Amniotic stem cell (primary cell): Measurements from ENCODE around the gene EFHD1.

ENCODE experiments used
- DNase-seq: peaks from one replicate; lab custom pipeline; 2025; lab: John Stamatoyannopoulos, UW

EFHD1 gene, protein sequence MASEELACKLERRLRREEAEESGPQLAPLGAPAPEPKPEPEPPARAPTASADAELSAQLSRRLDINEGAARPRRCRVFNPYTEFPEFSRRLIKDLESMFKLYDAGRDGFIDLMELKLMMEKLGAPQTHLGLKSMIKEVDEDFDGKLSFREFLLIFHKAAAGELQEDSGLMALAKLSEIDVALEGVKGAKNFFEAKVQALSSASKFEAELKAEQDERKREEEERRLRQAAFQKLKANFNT

DNA sequence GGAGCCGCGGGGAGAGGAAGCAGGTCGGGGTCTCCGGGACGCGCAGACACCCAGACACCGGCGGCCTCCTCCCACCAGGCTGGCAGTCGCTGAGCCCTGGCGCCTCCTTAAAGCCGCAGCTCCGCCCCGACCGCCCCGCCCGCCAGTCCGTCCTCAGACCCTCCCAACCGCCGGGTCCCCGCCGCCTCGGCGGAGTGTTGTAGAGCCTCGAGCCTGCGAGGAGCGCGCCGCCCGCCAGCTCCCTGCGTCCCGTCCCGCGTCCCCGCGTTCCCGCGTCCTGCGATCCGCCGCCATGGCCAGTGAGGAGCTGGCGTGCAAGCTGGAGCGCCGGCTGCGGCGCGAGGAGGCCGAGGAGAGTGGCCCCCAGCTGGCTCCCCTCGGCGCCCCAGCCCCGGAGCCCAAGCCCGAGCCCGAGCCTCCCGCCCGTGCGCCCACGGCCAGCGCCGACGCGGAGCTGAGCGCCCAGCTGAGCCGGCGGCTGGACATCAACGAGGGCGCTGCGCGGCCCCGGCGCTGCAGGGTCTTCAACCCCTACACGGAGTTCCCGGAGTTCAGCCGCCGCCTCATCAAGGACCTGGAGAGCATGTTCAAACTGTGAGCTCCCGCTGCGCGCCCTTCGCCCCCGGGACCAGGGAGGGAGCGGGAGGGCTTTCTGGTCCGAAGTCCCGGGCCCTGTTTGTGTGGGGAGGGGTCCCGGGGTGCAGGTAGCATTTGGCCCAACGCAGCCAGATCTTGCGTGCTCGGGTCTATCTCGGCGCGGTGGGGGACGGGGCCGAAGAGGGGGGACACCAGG lies at the start of gene EFHD1:
EFHD1 (plus strand) TSS at position 192 of the 793 bp plus-strand sequence; CDS start at position 293, 101 bp downstream.
- DNase-seq, result no peak

DNA sequence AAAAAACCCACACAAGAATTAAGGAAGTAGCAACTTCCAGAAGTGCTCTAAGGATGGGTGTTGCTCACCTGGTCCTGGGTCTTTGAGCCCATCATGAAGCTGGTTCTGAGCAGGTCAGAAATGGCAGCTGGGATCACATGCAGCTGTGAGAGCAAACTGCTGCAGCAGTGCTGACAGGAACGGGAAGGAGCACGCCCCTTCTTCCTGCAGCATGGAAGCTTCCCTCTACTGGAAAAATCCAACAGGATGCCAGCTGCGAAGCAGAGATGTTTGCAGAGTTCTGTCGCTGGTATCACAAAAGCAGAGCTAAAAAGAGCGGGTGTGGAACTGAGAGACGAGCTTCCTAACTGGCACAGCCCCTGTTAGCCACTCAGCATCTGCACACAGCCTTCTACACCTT lies 49.2 kb upstream of the EFHD1 start:
- DNase-seq, result no peak

DNA sequence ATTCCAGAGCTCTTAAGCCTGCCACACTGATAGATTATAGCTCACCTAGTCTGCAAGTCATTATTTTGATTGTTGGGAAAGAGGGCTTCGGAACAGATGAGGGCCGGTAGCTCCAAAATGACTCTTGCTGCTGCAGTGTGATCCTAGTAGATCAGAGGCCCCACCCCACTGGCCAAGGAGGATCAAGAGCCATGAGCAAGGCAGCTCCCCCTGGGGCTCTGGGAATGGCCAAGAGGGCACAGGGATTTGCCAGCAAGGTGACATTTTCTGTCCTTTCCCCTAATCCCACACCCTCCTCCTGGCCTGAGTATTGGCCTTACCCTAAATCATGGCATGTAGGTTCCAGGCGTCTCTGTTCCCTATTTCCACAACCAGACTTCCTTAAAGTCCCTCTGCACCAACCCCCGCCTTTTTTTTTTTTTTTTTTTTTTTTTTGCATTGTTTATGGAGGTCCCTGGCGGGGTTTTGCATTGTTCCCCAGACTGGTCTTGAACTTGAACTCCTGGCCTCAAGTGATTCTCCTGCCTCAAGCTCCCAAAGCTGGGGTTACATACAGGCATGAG lies 46.4 kb upstream of the EFHD1 start:
- DNase-seq, result no peak

DNA sequence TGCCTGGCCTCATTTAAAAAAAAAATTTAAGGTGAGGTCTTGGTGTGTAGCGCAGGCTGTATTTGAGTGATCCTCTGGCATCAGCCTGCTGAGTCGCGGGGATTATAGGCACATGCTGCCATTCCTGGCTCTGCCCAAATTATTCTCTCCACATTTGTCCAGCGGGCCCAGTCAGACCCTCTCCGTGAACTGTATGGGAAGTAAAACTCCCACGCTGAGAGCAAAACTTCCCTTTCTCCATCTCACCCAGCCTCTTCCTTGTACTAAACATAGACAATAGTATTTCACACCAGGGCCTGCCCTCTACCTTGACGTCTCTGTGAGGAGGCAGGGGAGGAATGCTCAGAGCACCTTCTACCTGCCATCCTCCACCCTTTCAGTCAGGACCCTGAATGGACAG lies 45.9 kb upstream of the EFHD1 start:
- DNase-seq, result no peak

DNA sequence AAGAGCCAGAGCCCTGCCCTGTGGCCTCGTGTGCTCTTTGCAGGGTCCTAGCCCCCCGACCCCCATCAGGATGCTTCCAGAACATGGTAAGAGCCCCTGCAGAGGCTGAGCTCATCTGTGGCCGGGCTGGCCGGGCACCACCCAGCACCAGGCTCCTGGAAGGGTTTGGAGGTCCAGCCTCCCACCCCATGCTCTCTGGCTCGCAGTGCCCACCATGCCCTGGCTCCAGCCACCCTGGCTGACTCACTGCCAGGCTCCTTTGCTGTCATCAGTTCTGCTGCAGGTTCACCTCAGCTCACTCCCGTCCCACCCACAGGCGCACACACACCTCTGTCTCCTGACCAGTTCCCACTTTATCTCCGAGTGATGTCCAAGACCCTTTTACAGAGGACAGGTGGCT lies 45.4 kb upstream of the EFHD1 start:
- no peak for DNase-seq

DNA sequence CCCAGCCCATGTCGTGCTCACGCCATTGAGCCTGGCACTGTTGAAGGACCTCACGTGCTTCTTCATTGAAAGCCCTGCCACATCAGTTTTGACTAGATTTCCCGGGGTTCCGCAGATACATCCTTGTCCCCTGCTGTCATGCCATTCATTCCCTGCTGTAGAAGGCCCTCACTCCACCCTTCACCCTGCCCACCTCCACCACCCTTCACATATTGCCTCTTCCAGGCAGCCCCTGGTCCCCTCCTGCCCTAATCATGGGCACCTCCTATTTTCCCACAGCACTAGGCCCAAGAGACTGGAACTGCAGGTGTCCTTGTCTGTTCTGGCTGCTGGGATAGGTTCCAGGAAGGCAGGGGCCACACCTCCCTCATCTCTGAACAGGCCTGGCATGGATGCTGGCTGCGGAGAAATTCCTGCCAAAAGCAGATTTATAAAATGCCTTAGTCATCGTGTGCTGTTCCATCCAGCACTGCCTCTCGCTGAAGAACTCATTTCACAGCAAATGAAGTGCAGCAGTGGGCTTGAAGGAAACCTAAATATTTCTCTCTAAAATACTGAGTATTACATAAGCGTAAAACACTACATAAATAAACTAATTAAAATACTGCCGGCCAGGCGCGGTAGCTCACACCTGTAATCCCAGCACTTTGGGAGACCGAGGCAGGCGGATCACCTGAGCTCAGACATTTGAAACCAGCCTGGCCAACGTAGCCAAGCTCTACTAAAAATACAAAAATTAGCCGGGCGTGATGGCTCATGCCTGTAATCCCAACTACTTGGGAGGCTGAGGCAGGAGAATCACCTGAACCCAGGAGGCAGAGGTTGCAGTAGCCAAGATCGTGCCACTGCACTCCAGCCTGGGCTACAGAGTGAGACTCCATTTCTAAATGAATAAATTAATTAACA lies 44.5 kb upstream of the EFHD1 start:
- peak; percentile 44 for DNase-seq

DNA sequence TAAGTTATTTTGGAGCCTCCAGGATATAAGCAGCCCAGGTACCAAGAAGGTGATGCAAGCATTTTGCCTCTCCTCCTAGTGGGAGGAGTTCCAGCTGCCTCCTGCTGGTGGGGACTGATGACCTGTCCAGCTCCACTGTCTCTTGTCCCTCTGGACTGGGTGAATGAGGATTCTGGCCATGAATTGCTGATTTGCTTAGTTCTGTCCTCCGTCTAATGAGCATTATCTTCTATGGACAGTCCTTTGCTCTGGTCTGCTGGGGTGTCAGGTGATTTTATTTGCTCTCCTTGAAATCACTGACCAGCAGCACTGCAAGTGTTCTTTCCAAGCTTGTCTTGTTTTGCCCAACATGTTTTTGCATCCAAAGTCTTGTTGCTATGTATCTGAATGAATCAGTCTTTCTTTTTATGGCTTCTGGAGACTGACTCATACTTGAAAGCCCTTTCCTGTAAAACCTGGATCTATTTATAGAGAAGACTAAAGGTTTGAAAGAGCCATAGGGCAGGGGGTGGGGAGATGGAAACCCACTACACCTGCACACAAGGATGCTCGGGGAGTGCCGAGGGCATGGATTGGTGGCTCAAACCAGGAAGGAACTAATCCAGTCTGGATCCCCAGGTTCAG lies 40.5 kb upstream of the EFHD1 start:
- DNase-seq, result peak; percentile 1

DNA sequence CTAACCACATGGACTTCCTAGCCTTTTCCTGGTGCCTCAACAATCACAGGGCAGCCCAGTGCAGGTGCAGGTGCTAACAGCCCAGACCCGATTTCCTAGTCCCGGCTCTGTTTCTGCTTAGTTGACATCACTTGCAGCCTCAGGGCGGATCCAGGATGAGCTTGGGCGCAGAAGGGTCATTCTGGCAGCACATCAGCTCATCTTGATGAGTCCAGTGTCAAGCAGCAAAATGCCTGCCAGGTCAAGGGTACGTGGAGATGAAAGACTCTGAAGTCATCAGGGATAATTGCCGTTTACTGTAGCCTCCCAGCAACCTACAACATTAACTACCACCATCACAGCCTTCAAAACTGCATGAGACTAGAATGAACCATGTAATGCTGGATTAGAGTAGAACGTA lies 39.4 kb upstream of the EFHD1 start:
- DNase-seq, result no peak

DNA sequence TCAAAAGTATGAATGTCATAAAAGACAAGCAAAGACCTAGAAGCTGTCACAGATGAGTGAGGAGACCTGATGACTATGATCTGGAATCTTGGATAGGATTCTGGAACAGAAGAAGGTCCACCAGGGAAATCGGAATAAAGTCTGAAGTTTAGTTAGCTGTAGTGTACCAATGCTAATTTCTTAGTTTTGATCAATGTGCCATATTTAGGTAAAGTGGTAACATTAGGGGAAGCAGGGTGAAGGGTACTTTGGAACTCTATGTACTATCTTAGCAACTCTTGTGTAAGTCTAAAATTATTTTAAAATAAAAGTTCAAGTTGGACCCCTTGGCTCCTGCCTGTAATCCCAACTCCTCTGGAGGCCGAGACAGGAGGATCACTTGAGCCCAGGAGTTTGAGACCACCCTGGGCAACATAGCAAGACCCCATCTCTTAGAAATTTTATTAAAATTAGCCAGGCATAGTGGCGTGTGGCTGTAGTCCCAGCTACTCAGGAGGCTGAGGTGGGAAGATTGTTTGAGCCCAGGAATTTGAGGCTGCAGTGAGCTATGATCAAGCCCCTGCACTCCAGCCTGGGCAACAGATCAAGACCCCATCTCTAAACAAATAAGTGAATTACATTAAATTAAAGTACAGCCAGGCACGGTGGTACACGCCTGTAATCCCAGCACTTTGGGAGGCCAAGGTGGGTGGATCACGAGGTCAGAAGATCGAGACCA lies 35.9 kb upstream of the EFHD1 start:
- no peak for DNase-seq

DNA sequence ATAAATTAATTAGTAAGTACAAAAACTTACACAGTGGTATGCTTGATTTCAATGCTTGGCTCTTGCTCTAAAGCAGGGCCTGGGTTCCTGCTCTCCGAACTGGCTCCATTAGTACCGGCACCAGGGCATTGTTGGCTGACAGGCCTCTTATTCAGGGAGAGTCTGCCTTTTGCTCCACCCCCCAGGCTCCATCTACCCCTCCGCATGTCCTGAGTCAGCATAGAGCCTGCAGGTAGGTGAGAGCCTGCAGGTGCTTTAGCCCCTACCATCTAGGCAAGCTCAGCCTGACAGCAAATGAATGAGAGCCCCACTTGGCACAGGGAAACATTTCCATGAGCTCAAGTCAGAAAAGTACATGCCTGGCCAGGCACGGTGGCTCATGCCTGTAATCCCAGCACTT lies 35.1 kb upstream of the EFHD1 start:
- no peak for DNase-seq

DNA sequence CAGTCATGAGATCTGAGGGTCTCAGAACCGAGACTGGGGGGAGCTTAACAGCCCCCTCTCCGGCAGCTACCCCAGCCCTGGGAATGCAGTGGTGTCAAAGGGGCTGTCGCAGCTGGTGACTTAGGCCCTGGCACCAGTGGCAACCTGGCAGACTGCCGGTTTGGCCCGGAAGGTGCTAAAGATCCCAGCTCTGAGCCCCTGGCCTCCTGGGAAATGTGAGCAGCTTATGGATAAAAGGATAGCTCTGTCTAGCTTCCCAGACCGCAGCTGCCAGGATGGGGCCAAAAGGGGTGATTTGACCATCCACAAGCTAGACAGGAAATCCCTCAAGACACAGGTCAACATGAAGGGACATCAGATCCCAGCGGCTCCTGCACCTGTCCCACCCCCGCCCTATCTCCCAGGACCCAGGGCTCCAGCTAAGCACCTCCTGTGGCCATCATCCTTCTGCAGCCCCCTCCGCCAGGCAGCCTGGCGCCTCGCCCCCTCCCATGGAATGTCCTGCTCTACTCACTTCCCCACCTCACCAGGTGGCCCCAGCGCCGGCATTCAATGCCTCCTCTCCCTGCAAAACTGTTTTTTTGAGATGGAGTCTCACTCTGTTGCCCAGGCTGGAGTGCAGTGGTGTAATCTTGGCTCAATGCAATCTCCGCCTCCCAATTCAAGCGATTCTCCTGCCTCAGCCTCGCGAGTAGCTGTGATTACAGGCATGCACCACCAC lies 33.2 kb upstream of the EFHD1 start:
- DNase-seq, result no peak

DNA sequence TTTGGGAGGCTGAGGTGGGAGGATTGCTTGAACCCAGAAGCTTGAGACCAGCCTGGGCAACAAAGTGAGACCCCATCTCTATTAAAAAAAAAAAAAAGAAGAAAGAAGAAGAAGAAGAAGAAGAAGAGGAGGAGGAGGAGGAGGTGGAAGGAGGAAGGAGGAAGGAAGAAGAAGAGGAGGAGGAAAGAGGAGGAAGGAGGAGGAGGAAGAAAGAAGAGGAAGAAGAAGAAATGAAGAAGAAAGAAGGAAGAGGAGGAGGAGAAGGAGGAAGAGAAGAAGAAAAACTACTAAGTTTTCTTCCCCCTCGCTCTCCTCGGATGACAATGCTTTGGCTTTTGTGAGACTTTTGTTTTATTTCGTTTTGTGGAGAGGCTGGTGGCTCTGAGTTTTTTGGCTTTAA lies 30.1 kb upstream of the EFHD1 start:
- DNase-seq, result no peak

DNA sequence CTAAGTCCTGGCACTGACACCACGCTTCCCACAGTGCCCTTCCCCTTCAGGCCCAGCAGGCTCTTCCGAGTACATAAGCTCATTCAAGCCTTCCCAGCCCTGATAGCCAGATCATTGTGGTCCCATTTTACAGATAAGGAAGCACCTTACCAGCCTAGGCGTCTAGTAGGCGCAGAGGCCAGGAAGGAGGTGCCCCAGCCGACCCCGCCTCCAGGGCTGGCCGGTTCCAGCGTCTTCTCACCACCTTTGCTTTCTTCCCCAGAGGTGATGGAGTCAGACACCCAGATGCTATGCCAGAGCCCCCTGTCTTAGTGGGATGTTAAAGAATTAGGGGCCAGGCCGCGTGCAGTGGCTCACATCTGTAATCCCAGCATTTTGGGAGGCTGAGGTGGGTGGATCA lies 28.9 kb upstream of the EFHD1 start:
- DNase-seq, result no peak

DNA sequence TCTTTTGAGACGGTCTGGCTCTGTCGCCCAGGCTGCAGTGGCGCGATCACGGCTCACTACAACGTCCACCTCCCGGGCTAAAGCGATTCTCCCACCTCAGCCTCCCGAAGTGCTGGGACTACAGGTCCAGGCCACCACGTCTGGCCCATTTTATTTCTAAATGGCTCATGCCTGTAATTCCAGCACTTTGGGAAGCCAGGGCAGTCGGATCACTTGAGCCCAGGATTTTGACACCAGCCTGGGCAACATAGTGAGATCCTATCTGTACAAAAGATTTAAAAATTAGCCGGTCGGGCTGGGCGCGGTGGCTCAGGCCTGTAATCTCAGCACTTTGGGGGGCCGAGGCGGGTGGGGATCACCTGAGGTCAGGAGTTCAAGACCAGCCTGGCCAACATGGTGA lies 26.4 kb upstream of the EFHD1 start:
- no peak for DNase-seq

DNA sequence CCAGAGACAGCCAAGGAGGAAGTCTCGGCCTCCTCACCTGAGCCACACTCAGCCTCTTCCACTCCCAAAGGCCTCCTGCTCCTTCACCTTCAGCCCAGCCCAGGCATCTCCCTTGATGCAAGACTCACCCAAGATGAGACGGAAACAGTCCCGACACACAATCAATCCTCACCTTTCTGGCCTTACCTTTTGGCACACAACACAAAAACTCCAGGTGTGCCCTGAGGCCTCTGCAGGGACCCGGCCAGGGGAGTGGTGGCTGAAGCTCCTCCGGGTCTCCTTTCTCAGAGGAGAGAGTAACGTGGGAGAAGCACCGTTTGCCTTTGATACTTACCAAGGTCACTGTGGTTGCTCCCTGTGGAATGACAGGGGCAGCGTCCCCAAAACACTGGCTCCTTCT lies 23.8 kb upstream of the EFHD1 start:
- DNase-seq, result no peak

DNA sequence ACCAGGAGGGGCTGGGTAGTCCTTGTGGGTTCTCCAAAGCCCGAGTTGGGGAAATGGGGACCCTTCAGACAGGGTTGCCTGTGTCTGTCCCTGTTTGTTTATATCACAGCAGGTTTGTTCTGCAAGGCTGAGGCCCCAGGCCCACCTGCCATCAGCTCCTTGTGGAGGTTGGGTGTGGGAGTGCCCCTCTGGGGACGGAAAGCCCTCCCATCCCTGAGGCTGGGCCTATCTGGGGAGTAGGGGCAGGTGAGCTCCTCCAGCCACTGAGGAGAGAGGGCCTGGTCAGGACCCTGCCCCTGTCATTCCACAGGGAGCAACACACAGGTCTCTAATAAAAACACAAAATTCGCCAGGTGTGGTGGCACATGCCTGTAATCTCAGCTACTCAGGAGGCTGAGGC lies 23.3 kb upstream of the EFHD1 start:
- DNase-seq, result no peak

DNA sequence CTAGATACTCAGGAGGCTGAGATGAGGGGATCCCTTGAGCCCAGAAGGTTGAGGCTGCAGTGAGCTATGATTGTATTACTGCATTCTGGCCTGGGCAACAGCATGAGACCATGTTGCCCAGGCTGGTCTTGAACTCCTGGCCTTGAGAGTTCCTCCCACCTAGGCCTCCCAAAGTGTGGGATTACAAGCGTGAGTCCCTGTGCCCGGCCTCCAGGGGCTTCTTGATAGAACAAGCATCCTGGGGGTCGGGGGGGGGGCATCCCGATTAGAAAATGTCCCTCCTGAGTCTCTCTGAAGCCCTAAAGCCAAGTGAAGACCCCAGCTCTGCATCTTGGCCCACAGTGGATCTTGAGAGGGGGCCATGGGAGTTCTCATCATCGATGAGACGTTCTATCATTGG lies 22.3 kb upstream of the EFHD1 start:
- no peak for DNase-seq

DNA sequence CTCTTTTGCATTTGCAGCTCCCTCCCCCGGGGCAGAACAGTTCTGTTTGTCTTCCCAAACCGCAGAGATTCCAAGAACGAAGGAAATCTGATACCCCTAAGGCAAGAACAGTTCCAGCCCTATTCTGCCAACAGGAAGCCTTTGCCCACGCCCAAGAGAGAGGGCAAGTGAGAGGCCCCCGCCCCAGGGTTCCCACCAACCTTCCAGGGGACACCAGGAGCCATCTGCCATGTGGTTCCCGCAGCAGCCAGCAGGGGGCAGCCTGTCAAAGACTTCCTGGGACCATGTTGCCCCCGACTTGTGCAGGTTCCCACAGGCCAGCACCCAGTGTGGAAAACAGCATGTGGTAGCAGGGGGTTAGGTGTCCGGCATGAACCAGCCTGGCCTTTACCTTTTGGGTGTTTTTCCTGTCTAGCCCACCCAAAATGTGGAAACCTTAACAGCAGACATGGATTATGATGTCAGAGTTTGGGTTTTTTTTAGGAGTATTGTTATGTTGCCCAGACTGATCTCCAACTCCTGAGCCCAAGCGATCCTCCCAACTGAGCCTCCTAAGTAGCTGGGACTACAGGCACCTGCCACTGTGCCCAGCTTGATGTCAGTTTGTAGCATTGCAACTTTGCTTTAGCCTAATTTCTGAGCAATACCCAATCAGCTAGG lies 21.7 kb upstream of the EFHD1 start:
- peak; percentile 64 for DNase-seq

DNA sequence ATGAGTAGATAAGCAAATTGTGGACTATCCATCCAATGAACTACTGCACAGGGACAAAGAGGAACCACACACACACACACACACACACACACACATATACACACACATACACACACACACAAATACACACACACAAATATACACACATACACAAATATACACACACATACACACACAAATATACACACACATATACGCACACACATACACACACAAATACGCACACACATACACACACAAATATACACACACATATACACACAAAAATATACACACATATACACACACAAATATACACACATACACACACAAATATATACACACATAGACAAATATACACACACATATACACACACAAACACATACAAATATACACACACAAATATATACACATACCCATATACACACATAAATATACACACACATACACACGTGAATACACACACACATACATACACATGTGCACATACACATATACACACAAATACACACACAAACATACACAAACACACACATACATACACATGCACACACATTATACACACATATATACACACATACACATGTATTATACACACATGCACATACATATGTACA lies 19.8 kb upstream of the EFHD1 start:
- no peak for DNase-seq

DNA sequence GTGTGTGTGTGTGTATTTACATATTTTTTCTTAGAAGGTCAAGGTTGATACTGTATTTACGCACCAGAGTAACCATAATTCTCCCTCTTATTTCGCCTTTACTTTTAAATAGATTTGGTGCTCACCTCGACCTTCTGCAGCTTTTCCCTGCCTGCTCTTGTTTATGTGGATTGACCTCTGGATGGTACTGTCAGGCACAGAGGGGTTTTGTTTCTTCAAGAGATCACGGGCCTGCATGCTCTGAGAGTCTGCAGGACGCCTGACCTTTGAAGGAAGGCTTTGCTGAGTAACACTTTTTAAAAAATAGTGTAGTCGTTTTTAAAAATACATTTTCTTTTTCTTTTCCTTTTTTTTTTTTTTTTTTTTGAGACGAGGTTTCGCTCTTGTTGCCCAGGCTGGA lies 18.1 kb upstream of the EFHD1 start:
- DNase-seq, result no peak
